Hematopoietic multipotent progenitor cell (in vitro differentiated cells): Measurements from ENCODE around the gene ALPG. TPM values are rescaled to one million over a fixed set of nuclear protein-coding genes. Genes with fewer than 3 reads are reported as not detected.
A peak's percentile ranks its signal among the peaks of the same experiment; 100 is the strongest.
"Not testable (repeated sequence)": the region's sequence is repeated elsewhere in the genome, so short reads cannot be mapped to it uniquely, and the experiment has no call there.

Source experiments
- DNase-seq, 3 donors: peaks; one replicate each; pipeline ENCODE4 v3.0.0-alpha.2; 2011 to 2015; ENCODE audit warnings: low read depth in 2 of 3, low spot score in 2 of 3
- total RNA-seq: library from RNA; depleted of rRNA; stranded (reverse); fragments of >200 nt; gene quantifications from one replicate; pipeline ENCODE4 v1.2.3, GENCODE V29; 2012

ALPG gene
- total RNA-seq, 1 donor, result under 0.01 TPM

- DNase-seq, result no peak
Measured at GRCh38 chr2:232438951-232439757, 32.5 kb downstream of the ALPG start.

- no peak for DNase-seq
Measured at GRCh38 chr2:232439758-232440135, 33.1 kb downstream of the ALPG start.

GRCh38 chr2:232440220-232441018 lies 33.8 kb downstream of the ALPG start:
- peak; percentile 72 to 88 (median 76) for DNase-seq

- no peak for DNase-seq
Measured at GRCh38 chr2:232441147-232441651, 34.6 kb downstream of the ALPG start.

- DNase-seq, result not testable (repeated sequence)
Measured at GRCh38 chr2:232441922-232442321, 35.3 kb downstream of the ALPG start.

- DNase-seq, result not testable (repeated sequence)
Measured at GRCh38 chr2:232442431-232442830, 35.8 kb downstream of the ALPG start.

- not testable (repeated sequence) for DNase-seq
Measured at GRCh38 chr2:232443047-232443446, 36.4 kb downstream of the ALPG start.

- not testable (repeated sequence) for DNase-seq
Measured at GRCh38 chr2:232443669-232444408, 37.2 kb downstream of the ALPG start.

GRCh38 chr2:232444409-232445148 lies 37.9 kb downstream of the ALPG start:
- DNase-seq, result peak in 2 of 3 donors; percentile 62 to 68

GRCh38 chr2:232445149-232445885 lies 38.7 kb downstream of the ALPG start:
- DNase-seq, result not testable (repeated sequence)

- not testable (repeated sequence) for DNase-seq
Measured at GRCh38 chr2:232446266-232446777, 39.7 kb downstream of the ALPG start.

- no peak for DNase-seq
Measured at GRCh38 chr2:232447091-232447620, 40.5 kb downstream of the ALPG start.

GRCh38 chr2:232447638-232448303 lies 41.1 kb downstream of the ALPG start:
- no peak for DNase-seq

GRCh38 chr2:232448304-232448690 lies 41.7 kb downstream of the ALPG start:
- DNase-seq, result no peak

GRCh38 chr2:232449964-232450363 lies 43.3 kb downstream of the ALPG start:
- DNase-seq, result no peak

- DNase-seq, result not testable (repeated sequence)
Measured at GRCh38 chr2:232451645-232452044, 45.0 kb downstream of the ALPG start.

GRCh38 chr2:232454630-232455029 lies 48.0 kb downstream of the ALPG start:
- no peak for DNase-seq
